Measurements from ENCODE around the gene CCDC91.

Gene CCDC91

GRCh38 chr12:28543021-28543890, 353.0 kb downstream of the CCDC91 start:
- no peak for DNase-seq

GRCh38 chr12:28550757-28551704, 360.8 kb downstream of the CCDC91 start:
- DNase-seq: no peak

- no peak for DNase-seq
Observed at GRCh38 chr12:28552251-28552970, 362.2 kb downstream of the CCDC91 start.

GRCh38 chr12:28555748-28556147, 365.5 kb downstream of the CCDC91 start:
- DNase-seq: no peak

DNA sequence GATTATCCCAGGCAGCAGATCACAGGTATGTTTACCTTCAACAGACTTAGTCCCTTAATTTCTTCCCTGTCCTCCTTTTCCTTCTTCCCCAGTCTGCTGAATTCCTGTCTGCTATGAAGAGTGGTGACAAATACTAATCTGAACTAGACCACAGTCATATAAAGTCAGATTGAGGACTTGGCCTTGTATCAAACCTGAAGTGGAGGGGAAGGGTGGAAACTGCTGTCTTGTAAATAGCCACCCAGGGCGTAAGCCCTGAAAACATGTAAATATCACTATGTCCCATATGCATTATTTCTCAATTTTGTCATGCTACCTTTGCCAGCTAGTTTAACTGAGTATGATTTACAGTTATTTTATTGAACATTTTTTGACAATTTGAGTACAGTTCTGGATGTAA, 368.0 kb downstream of the CCDC91 start:
- DNase-seq: no peak

DNA sequence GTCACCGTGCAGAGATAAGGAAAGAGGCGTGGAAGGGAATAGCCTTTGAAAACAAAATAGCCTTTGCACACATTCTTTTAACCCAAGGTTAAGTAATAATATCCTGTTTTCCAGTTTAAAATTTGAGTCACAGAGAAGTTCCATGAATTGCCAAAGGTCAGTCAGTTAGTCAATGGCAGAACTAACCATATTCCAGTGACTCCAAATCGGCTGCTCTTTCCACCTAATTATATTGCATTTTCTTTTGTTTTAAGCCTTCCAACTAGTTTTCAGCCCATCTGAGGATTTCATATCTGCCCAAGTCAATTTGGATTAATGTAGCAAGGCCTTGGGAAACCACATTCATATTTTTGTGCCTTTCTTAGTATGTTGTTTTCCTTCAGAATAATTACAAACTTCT, 373.0 kb downstream of the CCDC91 start:
- DNase-seq: no peak

GRCh38 chr12:28563936-28564335, 373.7 kb downstream of the CCDC91 start:
- no peak for DNase-seq

- no peak for DNase-seq
Observed at GRCh38 chr12:28568118-28568517, 377.9 kb downstream of the CCDC91 start.

DNA sequence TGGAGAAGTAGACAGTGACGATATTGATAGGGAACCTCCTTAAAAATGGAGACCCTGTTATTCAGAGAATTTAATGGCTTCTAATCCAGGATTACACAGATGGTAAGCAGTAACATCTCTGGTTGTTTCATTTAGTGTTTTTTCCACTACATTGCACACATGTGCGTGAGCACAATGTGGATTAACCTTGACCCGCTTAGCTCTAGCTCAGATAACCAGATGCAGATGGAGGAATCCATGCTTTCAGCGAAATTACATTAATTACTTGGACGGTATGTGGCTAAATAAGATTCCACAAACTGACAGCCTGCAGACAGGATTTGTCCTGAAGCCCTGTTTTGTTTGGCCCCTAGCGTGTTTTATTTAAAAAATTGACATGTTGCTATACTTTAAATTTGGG, 378.4 kb downstream of the CCDC91 start:
- no peak for DNase-seq

DNA sequence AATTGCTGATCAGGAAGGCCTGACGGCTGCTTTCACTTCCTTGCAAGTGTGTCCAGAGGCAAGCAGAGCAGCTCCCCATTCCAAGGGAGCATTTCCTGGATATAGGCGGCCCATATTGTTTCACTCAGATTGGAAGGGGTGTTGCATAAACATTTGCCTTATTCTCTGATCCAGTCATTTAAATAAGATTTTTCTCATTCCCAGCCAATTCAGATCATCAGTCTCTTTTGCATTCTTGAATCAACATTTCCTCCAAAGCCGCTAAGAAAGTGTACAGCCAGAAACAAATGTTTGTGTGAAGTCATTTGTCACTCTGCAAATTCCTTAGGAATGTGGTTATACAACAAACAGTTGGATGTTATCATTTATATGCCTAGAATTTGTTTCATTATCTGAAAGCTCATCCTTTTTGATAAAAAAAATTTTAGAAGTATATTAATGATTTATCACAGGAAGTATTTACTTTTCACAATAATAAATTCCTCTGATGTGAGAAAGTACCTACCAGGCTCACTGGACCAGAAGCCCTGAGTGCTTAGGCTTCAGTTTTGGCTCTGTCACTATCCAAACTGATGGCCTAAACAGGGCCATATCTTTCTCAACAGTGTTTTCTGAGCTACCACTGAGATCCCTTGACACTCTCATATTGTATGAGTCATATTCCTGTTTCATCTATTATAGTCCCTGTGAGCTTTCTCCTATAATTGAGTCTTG, 379.6 kb downstream of the CCDC91 start:
- no peak for DNase-seq

DNA sequence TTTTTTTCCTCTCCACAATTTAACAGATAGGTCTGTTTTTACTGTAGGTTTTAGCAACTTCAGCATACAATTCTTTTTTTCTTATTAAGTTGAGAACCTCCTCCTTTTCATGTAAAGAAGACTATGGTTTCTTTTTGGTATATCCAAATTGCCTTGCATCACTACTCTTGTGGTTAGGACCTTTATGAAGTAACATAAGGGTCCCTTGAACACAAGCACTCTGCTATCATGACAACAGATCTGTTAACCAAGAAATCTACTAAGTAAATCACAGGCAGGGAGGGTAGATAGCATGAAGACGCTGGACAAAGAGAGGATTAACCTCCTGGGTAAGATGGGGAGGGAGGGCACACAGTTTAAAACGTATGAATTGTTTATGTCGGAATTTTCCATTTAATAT, 380.6 kb downstream of the CCDC91 start:
- no peak for DNase-seq

GRCh38 chr12:28574746-28575592, 384.7 kb downstream of the CCDC91 start:
- DNase-seq: no peak

DNA sequence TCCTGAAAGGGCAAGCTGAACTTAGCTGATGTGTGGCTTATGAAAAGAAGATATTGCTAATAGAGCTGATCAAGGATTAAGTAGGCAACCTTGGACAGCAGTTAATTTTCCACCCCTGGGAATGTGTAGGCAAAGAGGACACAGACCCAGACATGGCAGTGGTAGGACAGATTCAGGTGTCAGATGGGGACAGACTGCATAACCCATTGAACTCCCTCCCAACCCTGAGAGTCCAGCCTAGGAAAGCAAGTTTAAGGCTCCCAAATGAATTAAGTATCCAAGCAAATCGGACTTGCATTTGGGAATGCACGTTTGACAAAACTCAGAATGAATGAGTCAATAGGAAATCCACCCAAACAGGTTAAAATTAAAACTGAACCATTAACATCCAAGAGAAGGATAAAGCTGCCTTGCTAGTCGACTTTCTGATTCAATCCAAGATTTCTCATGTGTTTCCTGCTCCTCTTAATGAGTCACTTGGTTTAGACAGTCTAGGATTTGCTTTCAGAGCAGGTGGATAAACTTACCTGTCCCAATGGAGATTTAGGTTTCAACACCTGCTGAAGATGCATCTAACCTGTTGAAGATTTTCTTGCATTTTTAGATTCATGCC, 385.4 kb downstream of the CCDC91 start:
- no peak for DNase-seq

- no peak for DNase-seq
Observed at GRCh38 chr12:28578361-28578760, 388.1 kb downstream of the CCDC91 start.

DNA sequence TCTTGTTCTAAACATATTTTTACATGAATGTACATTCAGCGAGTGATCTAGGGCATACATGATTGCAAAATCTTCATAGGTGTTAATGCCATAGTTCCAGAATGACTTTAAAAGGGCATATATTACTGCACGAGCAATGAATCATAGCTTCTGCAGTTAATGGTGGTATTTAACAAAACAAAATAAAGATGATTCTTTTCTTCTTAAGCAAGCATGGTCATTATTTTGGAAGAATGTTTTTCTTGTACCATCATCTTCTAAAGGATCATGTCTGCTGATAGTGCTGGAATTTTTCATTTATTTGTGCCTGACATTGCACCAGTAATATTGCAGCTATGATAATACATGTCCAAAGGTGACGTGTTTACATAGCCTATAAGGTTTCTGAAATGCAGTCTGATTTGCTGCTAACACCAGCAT, 388.6 kb downstream of the CCDC91 start:
- DNase-seq: no peak

GRCh38 chr12:28582672-28583376, 392.6 kb downstream of the CCDC91 start:
- DNase-seq: no peak

GRCh38 chr12:28583701-28584261, 393.5 kb downstream of the CCDC91 start:
- DNase-seq: no peak

- no peak for DNase-seq
Observed at GRCh38 chr12:28585146-28585545, 394.9 kb downstream of the CCDC91 start.

- no peak for DNase-seq
Observed at GRCh38 chr12:28586481-28586880, 396.2 kb downstream of the CCDC91 start.

- no peak for DNase-seq
Observed at GRCh38 chr12:28591831-28592230, 401.6 kb downstream of the CCDC91 start.

Data from NCI-H510A (cell line).